ENCODE results near the gene TMEM258. TPM values are rescaled to one million over a fixed set of nuclear protein-coding genes. Genes with fewer than 3 reads are reported as not detected.
A peak's percentile ranks its signal among the peaks of the same experiment; 100 is the strongest.

Gene TMEM258
- polyA plus RNA-seq, 2 of the 4 experiments (the other 2 are of a cell fraction), result 257 to 280 TPM

DNA sequence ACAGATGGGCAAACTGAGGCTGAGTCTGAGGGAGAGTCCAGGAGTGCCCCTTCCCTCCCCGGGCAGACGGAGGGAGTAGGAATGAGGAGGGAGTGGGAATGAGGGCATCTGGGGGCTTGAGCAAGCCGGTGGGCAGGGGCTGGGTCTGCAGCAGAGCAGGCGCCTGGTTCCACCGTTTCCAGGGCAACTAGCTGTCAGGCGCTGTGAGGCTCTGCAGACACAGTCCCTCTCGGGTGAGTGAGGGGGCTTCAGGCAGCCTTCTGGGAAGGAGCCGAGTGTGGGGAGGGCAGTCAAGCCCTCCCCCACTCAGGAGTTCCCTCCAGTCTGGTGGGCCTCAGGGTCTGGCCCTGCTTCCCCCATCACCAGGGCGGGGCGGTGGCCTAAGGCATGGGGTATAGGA lies 19.0 kb downstream of the TMEM258 start:
- Histone ChIP-seq H3K4me1 (peaks cover 50% of the 10 kb centered on the region), H3K9me3 (no peaks in the 10 kb centered on the region), H3K4me2 (no peak overlapping the region), H3K4me3 (no peak overlapping the region), H3K27ac (no peak overlapping the region)
- TF ChIP-seq JUN (IDR thresholded peaks at IDR 0.05) (no peak), FOSL2 (IDR thresholded peaks at IDR 0.05) (no peak), FOSL2 (CRISPR knock-in tag; IDR thresholded peaks at IDR 0.05) (no peak), TFCP2L1 (CRISPR knock-in tag; IDR thresholded peaks at IDR 0.05) (no peak), MAZ (IDR thresholded peaks at IDR 0.05; ENCODE audit: borderline replicate concordance, low read depth, low read length) (no peak), PHF8 (IDR thresholded peaks at IDR 0.05; ENCODE audit: borderline replicate concordance, low read depth) (no peak), ZNF302 (CRISPR knock-in tag; IDR thresholded peaks at IDR 0.05) (no peak), HOXA7 (CRISPR knock-in tag; IDR thresholded peaks at IDR 0.05) (no peak), CHD4 (IDR thresholded peaks at IDR 0.05; ENCODE audit: borderline replicate concordance) (no peak)
- TF ChIP-seq, protein P1, sequence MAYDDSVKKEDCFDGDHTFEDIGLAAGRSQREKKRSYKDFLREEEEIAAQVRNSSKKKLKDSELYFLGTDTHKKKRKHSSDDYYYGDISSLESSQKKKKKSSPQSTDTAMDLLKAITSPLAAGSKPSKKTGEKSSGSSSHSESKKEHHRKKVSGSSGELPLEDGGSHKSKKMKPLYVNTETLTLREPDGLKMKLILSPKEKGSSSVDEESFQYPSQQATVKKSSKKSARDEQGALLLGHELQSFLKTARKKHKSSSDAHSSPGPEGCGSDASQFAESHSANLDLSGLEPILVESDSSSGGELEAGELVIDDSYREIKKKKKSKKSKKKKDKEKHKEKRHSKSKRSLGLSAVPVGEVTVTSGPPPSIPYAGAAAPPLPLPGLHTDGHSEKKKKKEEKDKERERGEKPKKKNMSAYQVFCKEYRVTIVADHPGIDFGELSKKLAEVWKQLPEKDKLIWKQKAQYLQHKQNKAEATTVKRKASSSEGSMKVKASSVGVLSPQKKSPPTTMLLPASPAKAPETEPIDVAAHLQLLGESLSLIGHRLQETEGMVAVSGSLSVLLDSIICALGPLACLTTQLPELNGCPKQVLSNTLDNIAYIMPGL (CRISPR knock-in tag; IDR thresholded peaks at IDR 0.05; ENCODE audit: borderline replicate concordance), result no peak
- TF ChIP-seq, protein P2, sequence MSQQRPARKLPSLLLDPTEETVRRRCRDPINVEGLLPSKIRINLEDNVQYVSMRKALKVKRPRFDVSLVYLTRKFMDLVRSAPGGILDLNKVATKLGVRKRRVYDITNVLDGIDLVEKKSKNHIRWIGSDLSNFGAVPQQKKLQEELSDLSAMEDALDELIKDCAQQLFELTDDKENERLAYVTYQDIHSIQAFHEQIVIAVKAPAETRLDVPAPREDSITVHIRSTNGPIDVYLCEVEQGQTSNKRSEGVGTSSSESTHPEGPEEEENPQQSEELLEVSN (IDR thresholded peaks at IDR 0.05; ENCODE audit: borderline replicate concordance, low read depth), result no peak
- WGBS (ENCODE audit: missing lambda C conversion rate), result 90% methylated on average over 10 of the region's 10 CpGs
- no peak for DNase-seq (ENCODE audit: low read depth in 1 of 2, low spot score in 1 of 2)
- FAIRE-seq, result no peak
- ChIA-PET CTCF (interaction anchor here (1.0 to 3.9 kb wide), 4 partner anchors 12 to 41 kb away, joined by 5 to 21 read pairs (median 6); partner anchors contain the start of gene MYRF), POLR2A (no interaction called here)
- no peak for ATAC-seq

DNA sequence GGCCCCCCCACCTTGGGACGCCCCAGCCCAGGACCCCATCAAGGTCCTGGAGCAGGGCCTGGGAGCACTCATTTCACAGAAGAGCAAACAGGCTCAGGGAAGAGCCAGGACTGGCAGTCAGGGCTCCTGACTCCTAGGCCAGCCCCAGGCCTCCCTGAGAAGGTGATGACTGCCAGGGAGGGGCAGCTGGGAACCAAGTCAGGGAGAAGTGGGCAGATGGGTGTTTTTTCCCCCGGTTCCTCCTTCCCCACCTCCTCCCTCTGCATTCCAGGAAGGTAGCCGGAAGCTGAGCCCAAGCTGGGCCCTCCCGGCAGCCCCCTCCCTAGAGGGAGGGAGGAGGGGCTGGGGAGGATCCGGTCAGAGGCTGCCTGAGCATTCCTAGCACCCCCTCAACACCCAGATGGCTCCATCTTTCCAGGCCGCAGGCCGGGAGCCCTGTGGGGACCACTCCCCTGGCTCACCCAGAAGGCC lies 20.4 kb downstream of the TMEM258 start:
- 77% methylated on average over 5 of the region's 7 CpGs for WGBS (ENCODE audit: missing lambda C conversion rate)
- CTCF ChIA-PET, result interaction anchor here (1.0 to 2.1 kb wide), 4 partner anchors 12 to 39 kb away, joined by 4 to 6 read pairs (median 5); partner anchors contain the start of gene MYRF
- H3K27ac ChIP-seq, result peak overlapping the region; percentile 47 to 74; a peak in 4 of 6 replicates
- no peak overlapping the region for H3K4me2 ChIP-seq
- no peak for DNase-seq (ENCODE audit: low read depth in 1 of 2, low spot score in 1 of 2)
- no peak overlapping the region for H3K4me3 ChIP-seq
- FAIRE-seq, result no peak
- TF ChIP-seq CBX2 (IDR thresholded peaks at IDR 0.05; ENCODE audit: borderline replicate concordance, low read depth) (no peak), JUN (IDR thresholded peaks at IDR 0.05) (no peak), POLR2A (IDR thresholded peaks at IDR 0.05; ENCODE audit: low read length) (no peak), POLR2AphosphoS2 (conservative IDR thresholded peaks at IDR 0.05; ENCODE audit: low read length) (no peak), EHF (CRISPR knock-in tag; IDR thresholded peaks at IDR 0.05) (no peak), RAD21 (conservative IDR thresholded peaks at IDR 0.05 in 1 of 2, IDR thresholded peaks at IDR 0.05 in 1 of 2) (no peak)
- TF ChIP-seq, protein P3, sequence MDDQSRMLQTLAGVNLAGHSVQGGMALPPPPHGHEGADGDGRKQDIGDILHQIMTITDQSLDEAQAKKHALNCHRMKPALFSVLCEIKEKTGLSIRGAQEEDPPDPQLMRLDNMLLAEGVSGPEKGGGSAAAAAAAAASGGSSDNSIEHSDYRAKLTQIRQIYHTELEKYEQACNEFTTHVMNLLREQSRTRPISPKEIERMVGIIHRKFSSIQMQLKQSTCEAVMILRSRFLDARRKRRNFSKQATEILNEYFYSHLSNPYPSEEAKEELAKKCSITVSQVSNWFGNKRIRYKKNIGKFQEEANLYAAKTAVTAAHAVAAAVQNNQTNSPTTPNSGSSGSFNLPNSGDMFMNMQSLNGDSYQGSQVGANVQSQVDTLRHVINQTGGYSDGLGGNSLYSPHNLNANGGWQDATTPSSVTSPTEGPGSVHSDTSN (IDR thresholded peaks at IDR 0.05), result no peak
- no peaks in the 10 kb centered on the region for H3K9me3 ChIP-seq
- POLR2A ChIA-PET, result no interaction called here
- ATAC-seq, result no peak
- peaks cover 55% of the 10 kb centered on the region for H3K4me1 ChIP-seq

DNA sequence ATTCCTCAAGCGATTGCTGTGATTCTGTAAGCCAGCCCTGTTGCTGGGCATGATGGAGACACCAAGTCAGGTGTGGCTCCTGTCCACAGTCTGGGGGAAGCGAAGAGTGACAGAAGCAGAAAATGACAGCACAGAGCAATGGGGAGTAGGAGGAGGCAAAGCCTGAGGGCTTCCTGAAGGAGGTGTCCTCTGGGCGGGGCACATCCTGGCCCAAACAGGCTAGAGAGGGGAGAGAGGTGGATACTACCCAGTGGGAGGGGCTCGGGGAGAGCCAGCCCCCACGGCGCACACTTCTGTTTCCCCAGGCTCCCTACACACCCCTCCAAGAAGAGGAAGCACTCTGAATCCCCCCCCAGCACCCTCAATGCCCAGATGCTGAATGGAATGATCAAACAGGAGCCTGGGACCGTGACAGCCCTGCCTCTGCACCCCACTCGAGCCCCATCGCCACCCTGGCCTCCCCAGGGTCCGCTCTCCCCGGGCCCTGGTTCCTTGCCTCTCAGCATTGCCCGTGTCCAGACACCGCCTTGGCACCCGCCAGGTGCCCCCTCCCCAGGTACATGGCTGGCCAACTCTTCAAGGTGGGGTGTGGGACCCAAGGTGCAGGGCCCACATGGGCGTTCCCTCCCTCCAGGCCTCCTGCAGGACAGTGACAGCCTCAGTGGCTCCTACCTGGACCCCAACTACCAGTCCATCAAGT lies 21.1 kb downstream of the TMEM258 start:
- H3K9me3 ChIP-seq, result no peaks in the 10 kb centered on the region
- H3K4me2 ChIP-seq, result no peak overlapping the region
- peaks cover 62% of the 10 kb centered on the region for H3K4me1 ChIP-seq
- TF ChIP-seq MAFK (IDR thresholded peaks at IDR 0.05; ENCODE audit: partially characterized antibody) (no peak), ZNF302 (CRISPR knock-in tag; IDR thresholded peaks at IDR 0.05) (no peak), ZFP36 (IDR thresholded peaks at IDR 0.05; ENCODE audit: borderline replicate concordance, partially characterized antibody) (peak; percentile 95), HOXA7 (CRISPR knock-in tag; IDR thresholded peaks at IDR 0.05) (no peak)
- peak overlapping the region in 1 of 2 experiments; percentile 74; a peak in 2 of 6 replicates for H3K27ac ChIP-seq
- CTCF ChIA-PET, result interaction anchor here (1.1 to 2.1 kb wide), 4 partner anchors 12 to 39 kb away, joined by 3 to 6 read pairs (median 4); no protein-coding TSS in a partner anchor
- FAIRE-seq (no peak), ATAC-seq (peak in 1 of 2 experiments; percentile 4; a peak in 2 of 6 replicates), DNase-seq (ENCODE audit: low read depth in 1 of 2, low spot score in 1 of 2) (no peak)
- POLR2A ChIA-PET, result no interaction called here
- WGBS (ENCODE audit: missing lambda C conversion rate), result 92% methylated on average over 15 of the region's 15 CpGs
- no peak overlapping the region for H3K4me3 ChIP-seq

Data from A549 (cell line).